ENCODE data around the gene TSEN15. TPM values are rescaled to one million over a fixed set of nuclear protein-coding genes. Genes with fewer than 3 reads are reported as not detected.
A peak's percentile ranks its signal among the peaks of the same experiment; 100 is the strongest.

TSEN15 gene
- total and polyA plus RNA-seq, 2 of the 13 experiments (the other 11 are each of a cell fraction or from before 2014, with no cell fraction given) = 25.6 to 35.8 TPM

DNA sequence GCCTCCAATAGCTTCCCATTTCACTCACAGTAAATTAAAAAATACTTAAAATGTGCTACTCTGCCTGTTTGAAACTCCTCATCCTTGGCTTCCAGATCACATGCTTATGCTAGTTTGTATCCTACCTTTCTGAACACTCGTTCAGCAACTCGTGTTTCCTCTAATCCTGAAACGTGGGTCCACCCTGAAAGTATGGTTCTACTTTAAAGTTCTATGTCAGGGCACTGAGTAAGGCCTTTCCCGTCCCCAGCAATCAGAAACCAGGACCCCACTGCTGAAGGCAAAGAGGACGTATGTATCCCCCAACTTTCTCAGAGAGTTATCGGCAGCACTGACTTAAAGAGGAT lies 419 bp upstream of the TSEN15 start:
- H3K27me3 ChIP-seq (ENCODE audit: control insufficient read depth in 1 of 2, insufficient read depth in 2 of 2, low read length in 2 of 2) = no peaks in the 10 kb centered on the region; a peak in 1 of 5 replicates
- ATAC-seq (peak; percentile 50), FAIRE-seq (no peak), DNase-seq (ENCODE audit: low spot score) (no peak)
- peaks cover 16% of the 10 kb centered on the region for H3K79me2 ChIP-seq (ENCODE audit: insufficient read depth, low read length)
- POLR2A ChIA-PET = interaction anchor here (0.8 to 2.4 kb wide), 15 partner anchors 9 to 1266 kb away, joined by 3 to 17 read pairs (median 4); partner anchors contain the start of genes COLGALT2, EDEM3 and IVNS1ABP
- CTCF ChIA-PET (ENCODE audit: low intra/inter-chr PET ratio, low total read pairs) = no interaction called here
- peak overlapping the region; percentile 94 for H3K27ac ChIP-seq (ENCODE audit: extremely low read length, insufficient read depth, low read length)
- H3K4me1 ChIP-seq (ENCODE audit: insufficient read depth, low read length) = peaks cover 28% of the 10 kb centered on the region
- H3K36me3 ChIP-seq (replicated peaks in 1 of 2; ENCODE audit: control insufficient read depth in 1 of 2, insufficient read depth in 2 of 2, low read length in 2 of 2) = peaks cover 2 to 10% of the 10 kb centered on the region in 2 experiments; a peak in 4 of 5 replicates
- H2AFZ ChIP-seq (ENCODE audit: low read length) = peak overlapping the region; percentile 98
- in situ Hi-C loops (cut with HindIII; ENCODE audit: extremely low pct_ligation_motif_present, low pct_unique_long_range_greater_than_20kb) = no loop called here
- peak overlapping the region; percentile 92 for H3K9ac ChIP-seq (ENCODE audit: insufficient read depth, low read depth, low read length)
- no peaks in the 10 kb centered on the region for H3K9me3 ChIP-seq (ENCODE audit: low read length)
- 1% methylated on average over 6 of the region's 6 CpGs for WGBS (ENCODE audit: low lambda C conversion rate)
- H3K4me2 ChIP-seq (ENCODE audit: low read depth, low read length) = peak overlapping the region; percentile 81
- H3K4me3 ChIP-seq (replicated peaks in 1 of 3; ENCODE audit: insufficient read depth in 1 of 3, low read depth in 2 of 3, low read length in 3 of 3) = peak overlapping the region; percentile 80 to 96 (median 85)
- no peaks in the 10 kb centered on the region for H4K20me1 ChIP-seq (ENCODE audit: insufficient read depth, low read length)
- intact Hi-C loops (cut with micrococcal nuclease; ENCODE audit: unreplicated experiment) = loop anchor here (2.0 to 5.0 kb wide), 2 partner anchors 54 to 580 kb away; no protein-coding TSS in a partner anchor
- TSS peak; percentile 85 for BruUV-seq (replicated peaks)
- no peak; the same call in 1 of the 2 replicates for TF ChIP-seq ZNF12 (CRISPR knock-in tag; IDR thresholded peaks at IDR 0.05)
- no peak for TF ChIP-seq KAT8 (CRISPR knock-in tag; IDR thresholded peaks at IDR 0.05)
- no peak for TF ChIP-seq GFI1 (CRISPR knock-in tag; IDR thresholded peaks at IDR 0.05; ENCODE audit: borderline replicate concordance)
- TF ChIP-seq ZNF317 (CRISPR knock-in tag; IDR thresholded peaks at IDR 0.05) = no peak
- TF ChIP-seq, protein P1, sequence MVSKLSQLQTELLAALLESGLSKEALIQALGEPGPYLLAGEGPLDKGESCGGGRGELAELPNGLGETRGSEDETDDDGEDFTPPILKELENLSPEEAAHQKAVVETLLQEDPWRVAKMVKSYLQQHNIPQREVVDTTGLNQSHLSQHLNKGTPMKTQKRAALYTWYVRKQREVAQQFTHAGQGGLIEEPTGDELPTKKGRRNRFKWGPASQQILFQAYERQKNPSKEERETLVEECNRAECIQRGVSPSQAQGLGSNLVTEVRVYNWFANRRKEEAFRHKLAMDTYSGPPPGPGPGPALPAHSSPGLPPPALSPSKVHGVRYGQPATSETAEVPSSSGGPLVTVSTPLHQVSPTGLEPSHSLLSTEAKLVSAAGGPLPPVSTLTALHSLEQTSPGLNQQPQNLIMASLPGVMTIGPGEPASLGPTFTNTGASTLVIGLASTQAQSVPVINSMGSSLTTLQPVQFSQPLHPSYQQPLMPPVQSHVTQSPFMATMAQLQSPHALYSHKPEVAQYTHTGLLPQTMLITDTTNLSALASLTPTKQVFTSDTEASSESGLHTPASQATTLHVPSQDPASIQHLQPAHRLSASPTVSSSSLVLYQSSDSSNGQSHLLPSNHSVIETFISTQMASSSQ (IDR thresholded peaks at IDR 0.05; ENCODE audit: low read depth) = no peak
- TF ChIP-seq, protein P1 (CRISPR knock-in tag; IDR thresholded peaks at IDR 0.05; ENCODE audit: borderline replicate concordance) = no peak
- no peak; the same call in 1 of the 2 replicates for TF ChIP-seq ZNF232 (CRISPR knock-in tag; IDR thresholded peaks at IDR 0.05; ENCODE audit: borderline replicate concordance)
- TF ChIP-seq ZFP41 (CRISPR knock-in tag; IDR thresholded peaks at IDR 0.05; ENCODE audit: borderline replicate concordance) = no peak
- TF ChIP-seq MTF2 (CRISPR knock-in tag; IDR thresholded peaks at IDR 0.05; ENCODE audit: borderline replicate concordance) = 0 out of 2 replicates have a peak, but pooled peaks have one; percentile 61
- TF ChIP-seq, protein P2, sequence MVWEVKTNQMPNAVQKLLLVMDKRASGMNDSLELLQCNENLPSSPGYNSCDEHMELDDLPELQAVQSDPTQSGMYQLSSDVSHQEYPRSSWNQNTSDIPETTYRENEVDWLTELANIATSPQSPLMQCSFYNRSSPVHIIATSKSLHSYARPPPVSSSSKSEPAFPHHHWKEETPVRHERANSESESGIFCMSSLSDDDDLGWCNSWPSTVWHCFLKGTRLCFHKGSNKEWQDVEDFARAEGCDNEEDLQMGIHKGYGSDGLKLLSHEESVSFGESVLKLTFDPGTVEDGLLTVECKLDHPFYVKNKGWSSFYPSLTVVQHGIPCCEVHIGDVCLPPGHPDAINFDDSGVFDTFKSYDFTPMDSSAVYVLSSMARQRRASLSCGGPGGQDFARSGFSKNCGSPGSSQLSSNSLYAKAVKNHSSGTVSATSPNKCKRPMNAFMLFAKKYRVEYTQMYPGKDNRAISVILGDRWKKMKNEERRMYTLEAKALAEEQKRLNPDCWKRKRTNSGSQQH (CRISPR knock-in tag; IDR thresholded peaks at IDR 0.05; ENCODE audit: low read depth) = no peak
- TF ChIP-seq RAD21 (CRISPR knock-in tag; IDR thresholded peaks at IDR 0.05) = no peak
- TF ChIP-seq, protein P3, sequence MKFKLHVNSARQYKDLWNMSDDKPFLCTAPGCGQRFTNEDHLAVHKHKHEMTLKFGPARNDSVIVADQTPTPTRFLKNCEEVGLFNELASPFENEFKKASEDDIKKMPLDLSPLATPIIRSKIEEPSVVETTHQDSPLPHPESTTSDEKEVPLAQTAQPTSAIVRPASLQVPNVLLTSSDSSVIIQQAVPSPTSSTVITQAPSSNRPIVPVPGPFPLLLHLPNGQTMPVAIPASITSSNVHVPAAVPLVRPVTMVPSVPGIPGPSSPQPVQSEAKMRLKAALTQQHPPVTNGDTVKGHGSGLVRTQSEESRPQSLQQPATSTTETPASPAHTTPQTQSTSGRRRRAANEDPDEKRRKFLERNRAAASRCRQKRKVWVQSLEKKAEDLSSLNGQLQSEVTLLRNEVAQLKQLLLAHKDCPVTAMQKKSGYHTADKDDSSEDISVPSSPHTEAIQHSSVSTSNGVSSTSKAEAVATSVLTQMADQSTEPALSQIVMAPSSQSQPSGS (CRISPR knock-in tag; IDR thresholded peaks at IDR 0.05) = no peak
- TF ChIP-seq ZIK1 (CRISPR knock-in tag; IDR thresholded peaks at IDR 0.05; ENCODE audit: borderline replicate concordance, low read depth) = no peak
- TF ChIP-seq, protein P4, sequence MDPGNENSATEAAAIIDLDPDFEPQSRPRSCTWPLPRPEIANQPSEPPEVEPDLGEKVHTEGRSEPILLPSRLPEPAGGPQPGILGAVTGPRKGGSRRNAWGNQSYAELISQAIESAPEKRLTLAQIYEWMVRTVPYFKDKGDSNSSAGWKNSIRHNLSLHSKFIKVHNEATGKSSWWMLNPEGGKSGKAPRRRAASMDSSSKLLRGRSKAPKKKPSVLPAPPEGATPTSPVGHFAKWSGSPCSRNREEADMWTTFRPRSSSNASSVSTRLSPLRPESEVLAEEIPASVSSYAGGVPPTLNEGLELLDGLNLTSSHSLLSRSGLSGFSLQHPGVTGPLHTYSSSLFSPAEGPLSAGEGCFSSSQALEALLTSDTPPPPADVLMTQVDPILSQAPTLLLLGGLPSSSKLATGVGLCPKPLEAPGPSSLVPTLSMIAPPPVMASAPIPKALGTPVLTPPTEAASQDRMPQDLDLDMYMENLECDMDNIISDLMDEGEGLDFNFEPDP (CRISPR knock-in tag; conservative IDR thresholded peaks at IDR 0.05) = no peak
- peak; percentile 54; the same call in 1 of the 2 replicates for TF ChIP-seq FOXJ3 (CRISPR knock-in tag; IDR thresholded peaks at IDR 0.05; ENCODE audit: borderline replicate concordance)
- TF ChIP-seq SSRP1 (CRISPR knock-in tag; IDR thresholded peaks at IDR 0.05) = 0 out of 2 replicates have a peak, but pooled peaks have one; percentile 4
- TF ChIP-seq PITX1 (CRISPR knock-in tag; IDR thresholded peaks at IDR 0.05) = 0 out of 2 replicates have a peak, but pooled peaks have one; percentile 4

All from HepG2 (cell line).